Stimulated activated naive CD8-positive, alpha-beta T cell treated with anti-CD3 and anti-CD28 coated beads, Interleukin-15, Interleukin-2, amounts not matched to agents 100 ng/mL and 50 ng/mL, for 24 hours (primary cell): ENCODE data around the gene CTTNBP2.

Source experiments
- H3K27ac Mint-ChIP-seq: one replicate; pipeline ENCODE4 v1.8.0; 2021; ENCODE audit warnings: mild to moderate bottlenecking, mixed read lengths
- H3K27me3 Mint-ChIP-seq: one replicate; pipeline ENCODE4 v1.8.0; 2021; ENCODE audit warnings: mixed read lengths
- H3K36me3 Mint-ChIP-seq: one replicate; pipeline ENCODE4 v1.8.0; 2021; ENCODE audit warnings: low read depth, mixed read lengths
- H3K4me1 Mint-ChIP-seq: one replicate; pipeline ENCODE4 v1.8.0; 2021; ENCODE audit warnings: low read depth, mixed read lengths
- H3K4me3 Mint-ChIP-seq: one replicate; pipeline ENCODE4 v1.8.0; 2021; ENCODE audit warnings: mild to moderate bottlenecking, mixed read lengths
- H3K9me3 Mint-ChIP-seq: one replicate; pipeline ENCODE4 v1.8.0; 2021; ENCODE audit warnings: mixed read lengths

Gene CTTNBP2

DNA sequence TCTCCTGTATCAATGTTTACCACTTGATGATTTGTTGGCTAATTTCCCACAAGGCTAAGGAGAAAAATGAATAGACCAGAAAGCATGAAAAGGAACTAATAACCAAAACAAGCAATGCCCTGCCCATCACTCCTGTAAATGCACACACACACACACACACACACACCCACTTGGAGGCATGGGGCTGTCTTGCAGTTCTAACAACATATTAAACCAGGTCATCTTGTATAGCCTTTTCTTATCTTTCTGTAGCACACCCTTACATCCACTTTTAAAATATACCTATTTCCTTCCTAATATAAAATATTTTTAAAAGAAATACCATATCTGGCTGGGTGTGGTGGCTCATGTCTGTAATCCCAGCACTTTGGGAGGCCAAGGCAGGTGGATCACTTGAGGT is 105.3 kb downstream of the CTTNBP2 start:
- Mint-ChIP-seq H3K36me3 (no peaks in the 10 kb centered on the region), H3K4me1 (no peaks in the 10 kb centered on the region), H3K27me3 (peaks cover 3% of the 10 kb centered on the region), H3K27ac (no peak overlapping the region), H3K4me3 (no peak overlapping the region), H3K9me3 (no peaks in the 10 kb centered on the region)

DNA sequence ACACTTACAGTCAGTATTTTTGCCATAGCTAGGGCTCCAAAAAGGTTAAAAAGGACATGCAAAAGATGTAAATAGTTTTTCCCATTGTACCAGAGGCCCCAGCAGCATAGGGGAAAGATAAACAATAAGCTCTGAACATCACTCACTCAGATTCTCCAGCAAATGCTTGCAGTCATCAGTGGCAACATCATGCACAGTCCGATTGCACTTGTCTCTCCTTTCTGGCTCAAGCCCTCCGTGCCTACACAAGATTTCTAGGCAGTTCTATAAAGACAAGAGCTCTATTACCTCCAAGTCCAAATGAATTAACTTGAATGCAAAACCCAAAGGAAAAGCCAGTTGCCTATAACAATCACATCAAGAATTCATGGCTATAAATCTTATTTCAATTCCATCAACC is 106.3 kb downstream of the CTTNBP2 start:
- H3K4me3 Mint-ChIP-seq: no peak overlapping the region
- no peaks in the 10 kb centered on the region for H3K4me1 Mint-ChIP-seq
- H3K27me3 Mint-ChIP-seq: peaks cover 3% of the 10 kb centered on the region
- H3K9me3 Mint-ChIP-seq: no peaks in the 10 kb centered on the region
- no peaks in the 10 kb centered on the region for H3K36me3 Mint-ChIP-seq
- H3K27ac Mint-ChIP-seq: no peak overlapping the region

DNA sequence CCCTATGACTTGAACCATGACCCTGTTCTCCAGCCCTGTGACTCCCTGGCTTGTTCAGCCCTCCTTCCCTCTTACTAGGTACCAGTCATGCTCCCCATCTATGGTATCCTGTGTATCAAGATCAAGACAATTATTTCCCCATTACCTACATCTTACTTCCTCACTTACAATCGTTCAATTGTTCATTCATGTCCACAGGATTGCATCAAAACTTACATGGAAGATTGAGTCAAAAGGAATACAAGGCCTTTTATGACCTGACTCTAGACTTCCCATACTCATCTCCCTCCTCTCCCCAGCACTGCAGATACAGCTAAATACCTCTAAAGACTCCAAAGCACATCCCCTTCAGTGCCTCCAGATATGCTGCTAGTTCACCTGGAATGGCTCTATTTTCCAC is 109.2 kb downstream of the CTTNBP2 start:
- Mint-ChIP-seq H3K27ac (no peak overlapping the region), H3K27me3 (peaks cover 3% of the 10 kb centered on the region), H3K9me3 (no peaks in the 10 kb centered on the region), H3K36me3 (no peaks in the 10 kb centered on the region), H3K4me3 (no peak overlapping the region), H3K4me1 (no peaks in the 10 kb centered on the region)

DNA sequence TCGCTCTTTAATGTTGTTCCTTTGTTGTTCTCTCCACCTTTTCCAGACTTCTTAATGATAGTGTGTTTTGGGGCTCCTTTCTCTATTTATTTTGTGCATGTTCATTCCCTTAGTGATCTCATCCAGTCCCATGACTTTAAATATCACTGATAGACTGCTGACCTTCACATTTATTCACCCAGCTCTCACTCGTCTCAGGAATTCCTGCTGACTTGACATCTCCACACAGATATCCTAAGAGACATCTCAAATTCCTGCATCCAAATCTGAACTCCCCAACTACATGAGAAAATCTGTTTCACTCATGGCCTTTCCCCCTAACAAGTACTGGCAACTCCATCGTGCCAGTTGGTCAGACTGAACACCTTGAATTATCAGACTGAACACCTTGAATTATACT is 111.2 kb downstream of the CTTNBP2 start:
- H3K4me3 Mint-ChIP-seq: no peak overlapping the region
- no peaks in the 10 kb centered on the region for H3K4me1 Mint-ChIP-seq
- H3K27ac Mint-ChIP-seq: no peak overlapping the region
- peaks cover 3% of the 10 kb centered on the region for H3K27me3 Mint-ChIP-seq
- no peaks in the 10 kb centered on the region for H3K9me3 Mint-ChIP-seq
- no peaks in the 10 kb centered on the region for H3K36me3 Mint-ChIP-seq

DNA sequence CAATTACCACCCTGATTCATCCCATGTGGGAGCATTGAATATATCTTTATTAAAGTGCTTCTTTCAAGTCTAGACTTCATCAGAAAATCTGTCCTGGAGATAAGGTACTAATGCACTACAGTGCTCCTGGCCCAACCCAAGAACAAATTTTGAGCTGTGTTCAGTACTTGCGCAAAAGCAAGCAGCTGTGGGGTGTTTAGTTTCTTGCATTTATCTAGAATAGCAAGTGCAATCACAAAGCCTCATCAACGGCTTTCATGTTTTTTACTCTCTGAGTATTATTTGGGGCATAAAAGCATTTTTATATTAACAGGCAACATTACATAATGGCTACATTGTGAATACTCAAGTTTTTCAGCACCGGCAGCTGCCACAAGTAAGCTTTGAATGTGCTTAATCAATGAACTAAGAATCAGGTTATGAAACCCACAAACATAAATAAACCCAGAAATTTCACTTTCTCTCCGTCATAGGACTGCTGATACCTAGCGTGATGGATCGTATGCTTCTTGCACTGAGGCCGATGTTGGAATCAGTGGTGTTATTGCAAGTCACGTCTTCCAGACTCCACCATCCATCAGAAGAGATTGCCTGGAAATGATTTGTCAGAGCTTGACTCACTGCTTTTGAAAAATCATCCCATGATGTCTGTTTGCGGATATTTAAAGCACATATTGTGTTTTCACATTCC is 113.1 kb downstream of the CTTNBP2 start:
- Mint-ChIP-seq H3K4me3 (no peak overlapping the region), H3K4me1 (no peaks in the 10 kb centered on the region), H3K9me3 (no peaks in the 10 kb centered on the region), H3K36me3 (no peaks in the 10 kb centered on the region), H3K27me3 (peaks cover 3% of the 10 kb centered on the region), H3K27ac (no peak overlapping the region)

DNA sequence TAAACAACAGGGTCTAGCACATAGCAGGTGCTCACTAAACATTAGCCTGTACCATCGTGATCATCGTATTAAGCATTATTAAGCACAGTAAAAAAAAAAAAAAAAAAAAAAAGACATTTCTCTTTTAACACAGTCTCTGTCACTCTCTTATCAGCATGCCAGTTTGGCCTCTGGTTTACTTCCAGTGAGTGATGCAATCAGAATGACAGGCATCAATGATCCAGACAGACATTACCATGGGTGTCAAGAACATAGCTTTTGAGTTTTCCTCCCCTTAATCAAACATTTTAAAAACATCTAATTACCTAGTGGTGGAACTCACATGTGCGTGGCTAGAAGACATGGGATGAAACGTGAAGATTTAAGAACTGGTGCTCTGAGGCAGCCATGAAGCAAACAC is 115.8 kb downstream of the CTTNBP2 start:
- no peak overlapping the region for H3K27ac Mint-ChIP-seq
- no peaks in the 10 kb centered on the region for H3K9me3 Mint-ChIP-seq
- H3K27me3 Mint-ChIP-seq: no peaks in the 10 kb centered on the region
- no peaks in the 10 kb centered on the region for H3K4me1 Mint-ChIP-seq
- H3K36me3 Mint-ChIP-seq: no peaks in the 10 kb centered on the region
- no peak overlapping the region for H3K4me3 Mint-ChIP-seq

DNA sequence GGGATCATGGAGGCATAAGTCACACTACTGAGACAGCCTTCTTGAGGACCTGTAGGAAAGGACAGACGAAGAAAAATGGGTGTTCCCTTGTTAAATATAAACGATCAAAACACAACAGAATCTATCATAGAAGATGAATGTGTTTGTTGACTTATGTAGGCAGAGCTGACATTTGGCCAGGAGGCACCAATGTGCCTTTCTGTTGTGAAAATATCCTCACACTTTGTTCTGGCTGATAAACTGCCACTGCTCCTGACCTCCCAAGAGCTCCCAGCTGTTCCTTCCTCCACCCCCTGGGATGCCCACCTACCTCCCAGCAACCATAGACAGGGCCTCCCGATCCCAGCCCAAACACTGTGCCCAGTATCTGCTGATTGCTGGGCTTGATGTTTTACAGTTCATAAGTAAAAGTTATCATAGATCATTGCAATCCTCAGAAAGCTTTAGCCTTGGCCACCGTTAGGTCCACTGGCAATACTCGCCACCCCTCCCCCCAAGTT is 116.6 kb downstream of the CTTNBP2 start:
- no peaks in the 10 kb centered on the region for H3K4me1 Mint-ChIP-seq
- H3K4me3 Mint-ChIP-seq: no peak overlapping the region
- H3K9me3 Mint-ChIP-seq: no peaks in the 10 kb centered on the region
- no peak overlapping the region for H3K27ac Mint-ChIP-seq
- H3K36me3 Mint-ChIP-seq: no peaks in the 10 kb centered on the region
- H3K27me3 Mint-ChIP-seq: no peaks in the 10 kb centered on the region

DNA sequence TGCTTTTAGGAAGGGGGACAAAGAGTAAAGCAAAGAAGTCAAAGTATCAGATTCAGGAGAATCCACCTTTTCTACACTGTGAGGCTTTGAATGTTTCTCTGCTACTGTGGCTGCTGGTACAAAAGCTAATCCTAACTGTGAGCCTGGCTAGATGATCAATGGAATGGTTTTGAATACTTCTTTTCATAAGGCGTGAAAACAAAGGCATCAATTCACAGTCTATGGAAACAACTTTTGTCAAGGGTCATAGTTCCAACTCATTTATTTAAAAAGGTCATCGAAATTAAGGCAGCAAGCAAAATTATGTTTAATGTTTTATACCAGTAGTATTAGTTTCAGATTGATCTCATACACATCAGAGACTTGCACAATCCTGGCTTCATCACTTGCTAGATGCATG is 118.1 kb downstream of the CTTNBP2 start:
- Mint-ChIP-seq H3K36me3 (no peaks in the 10 kb centered on the region), H3K27me3 (no peaks in the 10 kb centered on the region), H3K27ac (no peak overlapping the region), H3K4me3 (no peak overlapping the region), H3K9me3 (no peaks in the 10 kb centered on the region), H3K4me1 (no peaks in the 10 kb centered on the region)

DNA sequence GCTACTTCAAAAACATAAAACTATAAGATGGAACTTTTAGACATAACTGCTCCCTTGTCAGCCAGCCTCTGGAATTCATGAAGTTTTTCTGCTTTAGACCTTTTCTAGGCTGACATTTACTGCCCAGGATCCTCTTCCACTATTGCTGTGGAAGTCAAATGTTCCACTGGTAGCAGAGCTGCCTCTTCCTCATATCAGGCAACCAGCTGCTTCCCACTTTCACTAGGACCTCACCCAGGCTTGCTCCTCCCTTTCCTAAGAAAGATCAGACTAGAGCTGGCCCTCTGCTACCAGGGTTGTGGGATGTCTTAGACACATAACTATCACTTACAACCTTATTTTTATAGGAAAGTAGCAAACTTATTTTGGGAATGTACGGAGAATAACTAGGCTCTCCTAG is 121.5 kb downstream of the CTTNBP2 start:
- Mint-ChIP-seq H3K27ac (no peak overlapping the region), H3K4me1 (no peaks in the 10 kb centered on the region), H3K4me3 (no peak overlapping the region), H3K27me3 (no peaks in the 10 kb centered on the region), H3K36me3 (no peaks in the 10 kb centered on the region), H3K9me3 (no peaks in the 10 kb centered on the region)

DNA sequence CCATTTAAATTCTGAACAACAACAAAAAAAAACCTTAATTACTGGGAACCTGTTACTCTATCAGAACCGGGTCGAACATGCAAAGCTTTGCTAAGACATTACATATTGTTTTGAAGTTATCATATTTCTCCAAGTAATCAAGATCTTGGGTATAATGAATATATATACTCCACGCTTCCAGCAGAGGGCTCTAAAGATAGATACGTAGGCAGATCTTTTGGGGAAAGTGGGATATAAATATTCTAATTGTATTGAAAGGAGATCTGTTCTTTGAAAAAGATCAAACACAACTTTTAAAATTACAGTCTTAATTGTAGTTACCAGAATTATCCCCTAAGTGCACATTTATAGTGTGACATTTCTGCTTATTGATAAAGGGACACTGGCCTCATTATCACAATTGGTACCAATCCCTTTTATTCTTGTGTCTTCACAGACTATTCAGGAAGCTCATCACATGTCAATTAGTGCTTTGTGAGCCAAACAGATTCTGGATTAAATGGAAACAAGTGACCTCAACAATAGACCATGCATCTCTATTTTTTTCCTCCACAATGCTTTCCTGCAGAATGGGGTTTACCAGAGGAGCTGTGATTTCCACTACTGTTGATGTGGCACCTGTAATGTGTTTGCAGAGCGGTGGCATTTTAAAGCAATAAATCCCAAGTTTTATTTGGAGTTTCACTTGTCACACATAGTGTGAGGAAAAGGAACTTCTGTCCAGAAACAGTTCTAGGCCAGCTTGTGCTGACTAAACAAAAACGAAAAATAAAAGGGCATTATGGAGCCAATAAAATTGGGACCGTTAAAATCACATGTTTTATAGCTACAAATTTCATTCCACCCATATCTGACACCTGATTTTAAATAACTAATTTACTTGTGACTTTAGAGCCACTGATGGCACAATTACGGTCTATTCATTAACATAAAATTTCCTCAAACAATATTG is 122.4 kb downstream of the CTTNBP2 start:
- Mint-ChIP-seq H3K36me3 (no peaks in the 10 kb centered on the region), H3K9me3 (no peaks in the 10 kb centered on the region), H3K27me3 (no peaks in the 10 kb centered on the region), H3K4me1 (no peaks in the 10 kb centered on the region), H3K4me3 (no peak overlapping the region), H3K27ac (no peak overlapping the region)

DNA sequence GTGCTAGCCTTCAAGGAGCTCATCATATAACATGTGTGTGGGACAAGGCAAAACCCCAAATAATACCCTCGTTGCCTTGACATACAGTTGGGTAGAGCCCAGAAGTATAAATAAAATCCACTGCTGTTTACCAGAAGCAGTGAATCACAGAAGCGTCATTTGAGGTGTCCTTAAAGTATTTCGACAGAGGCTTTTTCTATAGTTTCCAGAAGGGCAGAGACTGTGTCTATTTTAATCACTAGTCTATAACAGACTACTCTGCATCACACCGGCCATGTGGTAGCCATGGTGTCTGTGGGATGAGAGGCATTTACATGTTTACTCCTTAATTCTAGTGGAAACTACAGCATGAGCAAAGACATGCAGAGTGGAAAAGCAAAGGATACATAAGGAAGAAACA is 131.3 kb downstream of the CTTNBP2 start:
- no peaks in the 10 kb centered on the region for H3K4me1 Mint-ChIP-seq

DNA sequence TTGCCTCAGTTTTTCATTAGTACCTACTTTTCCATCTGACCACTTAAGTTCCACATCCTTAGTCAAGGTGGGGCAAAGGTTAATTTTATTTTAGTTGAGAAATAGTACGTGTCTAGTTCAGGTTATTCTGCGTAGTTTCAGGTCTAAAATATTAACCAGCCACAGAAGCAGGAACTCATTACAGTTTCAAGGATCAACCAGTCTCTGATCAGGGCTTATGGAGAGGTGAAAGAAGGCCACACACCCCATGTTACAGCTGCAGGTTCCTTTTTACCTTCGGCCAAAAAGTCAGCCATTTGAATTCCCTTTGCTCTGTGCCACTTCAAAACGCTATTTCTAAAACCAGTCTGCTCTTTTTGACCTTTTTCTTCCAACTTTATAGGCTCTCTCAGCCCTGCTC is 134.2 kb downstream of the CTTNBP2 start:
- Mint-ChIP-seq H3K36me3 (no peaks in the 10 kb centered on the region), H3K27ac (no peak overlapping the region), H3K4me1 (no peaks in the 10 kb centered on the region), H3K27me3 (peaks cover 3% of the 10 kb centered on the region), H3K9me3 (no peaks in the 10 kb centered on the region), H3K4me3 (no peak overlapping the region)

More for the DNA sequence above, 131.3 kb downstream of the CTTNBP2 start:
- H3K36me3 Mint-ChIP-seq: no peaks in the 10 kb centered on the region
- H3K27me3 Mint-ChIP-seq: peaks cover 7% of the 10 kb centered on the region
- no peaks in the 10 kb centered on the region for H3K9me3 Mint-ChIP-seq
- H3K4me3 Mint-ChIP-seq: no peak overlapping the region
- no peak overlapping the region for H3K27ac Mint-ChIP-seq

DNA sequence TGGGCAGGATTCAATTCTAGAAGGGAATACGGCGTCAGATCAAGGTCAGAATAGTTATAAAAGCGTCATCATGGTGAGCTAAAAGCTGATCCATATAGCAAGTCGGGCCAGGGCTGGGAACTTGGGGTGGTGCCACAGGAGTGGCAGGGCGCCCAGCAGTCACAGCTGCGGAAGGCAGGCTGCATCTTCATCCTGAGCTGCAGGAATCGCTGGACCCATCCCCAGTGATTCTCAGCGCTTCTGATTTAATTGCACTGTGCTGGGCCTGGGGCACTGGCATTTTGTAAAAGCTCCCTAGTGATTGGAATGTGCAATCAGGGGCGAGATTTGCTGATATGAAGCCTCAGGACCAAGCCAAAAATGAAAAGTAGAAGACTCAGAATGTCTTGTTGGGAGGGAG is 135.3 kb downstream of the CTTNBP2 start:
- Mint-ChIP-seq H3K27ac (no peak overlapping the region), H3K36me3 (no peaks in the 10 kb centered on the region), H3K4me1 (no peaks in the 10 kb centered on the region), H3K4me3 (no peak overlapping the region), H3K27me3 (peaks cover 3% of the 10 kb centered on the region), H3K9me3 (no peaks in the 10 kb centered on the region)

DNA sequence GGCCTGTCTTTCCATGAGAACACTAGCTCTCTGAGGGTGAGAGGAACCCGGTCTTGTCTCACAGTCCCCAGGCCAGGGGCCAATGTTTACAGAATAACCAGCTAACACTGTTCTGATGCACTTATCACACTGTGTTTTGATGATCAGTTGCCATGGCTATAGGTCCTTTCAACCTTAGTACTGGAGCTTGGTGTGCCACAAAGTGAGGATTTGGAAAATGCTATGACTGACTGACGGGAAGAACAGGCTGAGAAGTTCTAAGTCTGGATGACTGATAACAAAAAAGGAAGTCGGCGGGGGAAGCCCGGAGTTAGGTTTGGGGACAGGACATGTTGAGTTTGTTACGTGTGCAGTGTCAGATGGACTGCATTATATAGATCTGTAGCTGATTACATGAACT is 141.8 kb downstream of the CTTNBP2 start:
- Mint-ChIP-seq H3K9me3 (no peaks in the 10 kb centered on the region), H3K27ac (no peak overlapping the region), H3K27me3 (peaks cover 17% of the 10 kb centered on the region), H3K4me3 (no peak overlapping the region), H3K36me3 (no peaks in the 10 kb centered on the region), H3K4me1 (no peaks in the 10 kb centered on the region)

DNA sequence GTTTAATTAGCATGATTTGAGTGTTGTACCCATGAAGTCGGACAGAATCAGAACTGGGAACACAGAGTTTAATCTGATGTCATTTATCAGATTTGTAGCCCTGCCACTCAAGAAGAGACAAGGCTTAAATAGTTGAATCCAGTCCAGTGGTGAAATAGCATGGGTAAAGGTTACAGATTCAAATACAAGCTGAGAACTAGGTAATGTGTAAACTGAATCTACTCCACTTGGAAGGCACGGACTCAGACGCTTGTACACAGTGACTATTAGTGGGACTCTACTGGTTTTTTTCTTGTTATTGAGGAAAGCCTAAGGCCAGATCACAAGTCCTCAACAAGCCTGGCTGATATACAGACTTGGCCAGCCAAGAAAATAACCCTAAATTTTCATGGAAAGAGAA is 142.9 kb downstream of the CTTNBP2 start:
- Mint-ChIP-seq H3K27me3 (peaks cover 20% of the 10 kb centered on the region), H3K4me1 (no peaks in the 10 kb centered on the region), H3K36me3 (no peaks in the 10 kb centered on the region), H3K27ac (no peak overlapping the region), H3K4me3 (no peak overlapping the region), H3K9me3 (no peaks in the 10 kb centered on the region)
